Measurements from ENCODE around the gene ATXN10. TPM values are rescaled to one million over a fixed set of nuclear protein-coding genes. Genes with fewer than 3 reads are reported as not detected.

Gene ATXN10
- total and polyA plus RNA-seq, 2 of the 13 experiments (the other 11 are each of a cell fraction or from before 2014, with no cell fraction given): 60.1 to 194 TPM

- TF ChIP-seq HIC2 (CRISPR knock-in tag; IDR thresholded peaks at IDR 0.05; ENCODE audit: low read depth) (no peak), NAIF1 (CRISPR knock-in tag; IDR thresholded peaks at IDR 0.05; ENCODE audit: borderline replicate concordance) (no peak), HOXD1 (CRISPR knock-in tag; IDR thresholded peaks at IDR 0.05) (no peak), HHEX (CRISPR knock-in tag; IDR thresholded peaks at IDR 0.05) (no peak), ZNF597 (CRISPR knock-in tag; IDR thresholded peaks at IDR 0.05) (no peak), HMG20A (CRISPR knock-in tag; IDR thresholded peaks at IDR 0.05; ENCODE audit: borderline replicate concordance) (no peak), FOXC1 (CRISPR knock-in tag; IDR thresholded peaks at IDR 0.05; ENCODE audit: borderline replicate concordance) (no peak), CREBL2 (CRISPR knock-in tag; IDR thresholded peaks at IDR 0.05; ENCODE audit: borderline replicate concordance) (no peak), CENPBD1 (CRISPR knock-in tag; IDR thresholded peaks at IDR 0.05; ENCODE audit: borderline replicate concordance, low read depth) (no peak), ZSCAN21 (CRISPR knock-in tag; IDR thresholded peaks at IDR 0.05; ENCODE audit: borderline replicate concordance) (no peak), RELA (CRISPR knock-in tag; IDR thresholded peaks at IDR 0.05) (no peak), CERS6 (CRISPR knock-in tag; IDR thresholded peaks at IDR 0.05) (no peak)
Measured at GRCh38 chr22:45819305-45819704, 147.7 kb downstream of the ATXN10 start (continued).

Data from HepG2 (cell line).